ENCODE results near the gene TRAPPC10.
"Not testable (repeated sequence)": the region's sequence is repeated elsewhere in the genome, so short reads cannot be mapped to it uniquely, and the experiment has no call there.

Gene TRAPPC10

DNA sequence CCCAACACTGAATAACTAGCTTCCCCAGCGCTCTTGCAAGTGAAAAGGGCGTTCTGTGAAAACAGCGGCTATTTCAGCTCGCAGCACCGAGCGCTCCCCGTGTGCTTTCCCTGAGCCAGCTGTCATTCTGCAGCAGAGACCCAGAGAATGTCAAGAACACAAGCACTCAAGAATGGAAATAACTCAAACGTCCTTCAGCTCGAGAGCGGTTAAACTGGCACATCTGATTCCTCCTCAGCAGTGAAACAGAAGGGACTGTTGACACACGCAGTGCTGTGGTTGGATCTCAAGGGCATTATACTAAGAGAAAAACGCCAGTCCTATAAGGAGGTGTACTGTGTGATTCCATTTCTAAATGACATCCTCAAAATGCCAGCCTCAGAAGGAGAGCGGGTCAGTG lies 86.9 kb downstream of the TRAPPC10 start:
- DNase-seq: not testable (repeated sequence)

GRCh38 chr21:44107026-44107501 lies 95.0 kb downstream of the TRAPPC10 start, which contains the start of gene PWP2:
Gene PWP2 (plus strand): TSS chr21:44107399. CDS start chr21:44107417, 18 bp downstream.
- not testable (repeated sequence) for DNase-seq

DNA sequence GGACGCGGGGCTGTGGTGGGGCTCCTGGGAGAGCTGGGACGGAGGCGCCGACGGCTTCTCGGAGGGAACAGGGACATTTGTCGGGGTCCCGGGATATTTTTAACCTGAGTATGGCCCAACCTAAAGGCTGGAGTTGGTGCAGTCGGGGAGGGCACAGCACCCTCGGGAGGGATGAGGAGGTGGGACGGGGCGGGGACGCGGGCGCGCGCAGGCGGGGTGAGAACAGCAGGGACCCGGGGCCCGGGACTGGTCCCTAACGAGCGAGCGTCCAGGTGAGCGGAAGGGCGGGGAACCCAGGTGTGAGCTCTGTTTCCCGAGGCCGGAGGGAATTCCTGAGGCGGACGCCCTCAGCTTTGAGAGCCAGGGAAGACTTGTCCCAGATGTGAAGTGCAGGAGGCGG lies 95.5 kb downstream of the TRAPPC10 start:
- DNase-seq: not testable (repeated sequence)

GRCh38 chr21:44113702-44114371 lies 101.7 kb downstream of the TRAPPC10 start:
- DNase-seq: not testable (repeated sequence)

- DNase-seq: not testable (repeated sequence)
Observed at GRCh38 chr21:44122131-44122530, 110.0 kb downstream of the TRAPPC10 start.

GRCh38 chr21:44127827-44128226 lies 115.7 kb downstream of the TRAPPC10 start:
- not testable (repeated sequence) for DNase-seq

- not testable (repeated sequence) for DNase-seq
Observed at GRCh38 chr21:44133715-44134057, 121.6 kb downstream of the TRAPPC10 start.

GRCh38 chr21:44134732-44135131 lies 122.6 kb downstream of the TRAPPC10 start:
- DNase-seq: not testable (repeated sequence)

GRCh38 chr21:44138039-44138438 lies 125.9 kb downstream of the TRAPPC10 start:
- DNase-seq: not testable (repeated sequence)

DNA sequence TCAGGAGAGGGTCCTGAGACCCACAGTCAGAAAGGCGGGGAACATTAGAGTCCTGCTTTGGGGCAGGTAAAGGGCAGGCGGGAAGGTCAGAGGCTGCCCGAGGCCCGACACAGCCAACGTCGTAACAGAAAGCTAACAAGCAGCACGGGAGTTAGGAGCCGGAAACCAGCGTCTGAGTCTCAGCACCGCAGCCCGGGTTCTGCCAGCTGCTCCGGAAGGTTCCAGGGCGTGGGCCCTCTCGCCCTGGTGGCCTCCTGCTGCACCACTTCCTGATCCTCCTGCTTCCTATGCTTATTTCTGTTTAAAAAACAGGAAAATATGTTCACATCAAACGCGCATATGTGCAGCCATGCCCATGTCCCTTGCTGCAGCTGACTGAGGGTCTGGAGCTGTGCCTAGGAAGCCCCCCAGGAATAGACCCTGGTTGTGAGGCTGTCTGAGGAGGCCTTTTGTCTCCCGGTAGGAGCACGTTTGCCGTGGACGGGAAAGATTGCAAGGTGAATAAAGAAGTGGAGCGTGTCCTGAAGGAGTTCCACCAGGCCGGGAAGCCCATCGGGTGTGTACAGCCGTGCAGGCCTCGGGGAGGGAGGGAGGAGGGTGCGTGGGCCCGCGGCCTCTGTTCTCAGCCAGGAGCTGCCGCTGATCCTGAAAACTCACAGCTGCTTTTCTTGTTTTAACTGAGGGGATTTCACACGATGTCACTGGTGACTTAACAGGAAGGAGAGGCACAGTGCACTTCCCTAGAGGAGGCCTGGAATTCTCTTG lies 127.9 kb downstream of the TRAPPC10 start:
- not testable (repeated sequence) for DNase-seq

DNA sequence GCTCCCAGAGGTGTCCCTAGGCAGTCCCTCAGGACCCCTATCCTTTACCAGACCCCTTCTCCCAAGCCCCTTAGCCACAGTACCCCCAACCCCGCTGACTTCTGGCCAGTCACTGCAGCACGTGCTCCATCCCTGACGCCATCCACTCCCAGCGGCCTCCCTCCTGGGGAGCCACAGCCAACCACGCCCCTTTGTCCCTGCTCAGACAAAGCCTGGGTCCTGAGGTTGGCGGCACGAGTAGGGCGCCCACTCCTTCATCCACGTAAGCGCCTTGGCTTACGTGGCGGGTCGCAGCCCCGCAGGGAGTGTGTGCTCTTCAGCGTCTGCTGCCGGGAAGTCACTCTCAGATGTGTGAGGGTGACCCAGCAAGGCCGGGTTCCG lies 128.4 kb downstream of the TRAPPC10 start:
- not testable (repeated sequence) for DNase-seq

DNA sequence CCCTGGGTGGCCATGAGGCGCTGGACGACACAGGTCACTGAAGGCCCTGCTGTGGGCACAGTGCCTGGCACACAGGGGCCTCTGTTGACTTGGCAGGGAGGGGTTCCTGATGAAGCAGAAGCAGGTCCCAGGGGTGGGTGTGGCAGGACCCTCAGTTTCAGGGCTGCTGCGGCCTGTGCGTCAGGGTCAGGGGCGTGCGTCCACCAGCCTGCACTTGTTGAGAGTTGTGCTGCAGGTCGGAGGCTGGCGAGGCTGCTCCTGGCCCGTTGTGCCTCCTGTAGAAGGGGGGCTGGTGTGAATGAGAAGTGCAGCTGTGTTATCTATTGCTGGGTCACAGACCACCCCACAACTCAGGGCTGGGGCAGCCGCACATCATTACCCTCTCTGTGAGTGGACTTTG lies 130.4 kb downstream of the TRAPPC10 start:
- DNase-seq: not testable (repeated sequence)

DNA sequence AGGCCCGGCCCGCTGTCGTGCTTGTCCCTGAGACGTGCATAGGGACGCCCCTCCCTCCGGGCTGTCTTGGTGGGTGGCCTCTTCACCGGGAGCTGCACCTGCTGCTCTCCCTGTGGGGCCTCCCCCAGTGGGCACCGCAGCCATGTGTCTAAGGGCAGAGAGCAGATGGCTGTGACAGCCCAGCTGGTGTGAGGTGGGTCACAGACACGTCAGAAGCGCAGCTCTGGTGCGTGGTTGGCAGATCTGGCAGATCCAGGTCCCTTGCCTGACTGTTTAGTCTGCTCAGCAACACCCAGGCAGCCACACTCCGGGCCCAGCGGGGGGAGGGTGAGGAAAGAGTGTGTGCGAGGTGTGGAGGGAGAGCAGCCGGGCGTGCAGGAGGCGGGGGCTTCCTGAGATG lies 131.3 kb downstream of the TRAPPC10 start:
- DNase-seq: not testable (repeated sequence)

DNA sequence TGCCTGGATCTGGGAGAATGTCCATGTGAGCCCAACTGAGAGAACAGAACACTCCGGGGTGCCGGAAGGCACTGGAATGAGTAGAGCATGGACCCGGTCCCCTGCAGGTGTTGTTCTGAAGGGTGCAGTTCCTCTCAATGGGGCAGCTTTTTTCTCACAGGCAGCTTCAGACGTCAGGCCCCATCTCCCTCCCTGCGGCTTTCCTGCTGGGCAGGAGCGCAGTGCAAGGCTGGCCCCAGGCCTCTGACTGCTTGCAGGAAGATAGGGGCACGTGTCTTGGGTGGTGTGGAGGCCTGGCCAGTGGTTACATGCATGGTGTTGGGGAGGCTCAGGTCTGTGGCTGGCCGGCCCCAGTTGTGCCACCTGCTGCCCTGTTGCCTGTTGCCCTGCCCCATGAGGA lies 131.9 kb downstream of the TRAPPC10 start:
- not testable (repeated sequence) for DNase-seq

DNA sequence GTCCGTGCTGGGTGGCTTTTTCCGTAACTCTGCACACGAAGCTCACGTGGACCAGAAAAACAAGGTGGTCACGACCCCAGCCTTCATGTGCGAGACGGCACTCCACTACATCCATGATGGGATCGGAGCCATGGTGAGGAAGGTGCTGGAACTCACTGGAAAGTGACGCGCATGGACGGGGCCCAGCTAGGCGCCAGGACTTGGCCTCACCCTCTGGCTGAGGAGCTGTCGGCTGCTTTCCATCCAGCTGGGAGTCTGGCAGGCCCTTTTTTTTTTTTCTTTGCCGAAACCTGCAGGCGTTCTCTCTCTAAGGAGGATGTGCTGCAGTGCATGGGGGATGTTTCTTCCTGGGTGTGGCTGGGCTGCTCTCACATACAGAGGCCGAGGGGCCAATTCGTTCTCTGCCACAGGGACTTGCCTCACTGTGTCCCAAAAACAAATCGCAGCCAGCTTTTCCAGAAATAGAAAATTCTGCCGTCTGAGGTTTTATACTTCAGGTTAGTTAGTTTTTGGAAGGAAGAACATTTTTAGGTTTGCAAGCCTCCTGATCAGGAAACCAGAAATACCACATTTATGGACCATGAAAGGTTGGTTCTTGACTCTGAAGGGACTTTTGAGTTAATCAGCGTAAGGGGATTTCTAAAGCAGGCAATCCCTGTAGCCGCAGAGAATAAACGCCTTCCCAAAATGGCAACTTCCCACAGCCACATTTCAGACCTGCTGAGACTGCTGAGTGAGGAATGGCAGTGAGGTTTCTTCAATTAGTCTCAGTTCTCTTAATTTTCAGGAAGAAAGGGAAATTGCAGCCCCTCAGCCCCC lies 132.9 kb downstream of the TRAPPC10 start:
- DNase-seq: not testable (repeated sequence)

DNA sequence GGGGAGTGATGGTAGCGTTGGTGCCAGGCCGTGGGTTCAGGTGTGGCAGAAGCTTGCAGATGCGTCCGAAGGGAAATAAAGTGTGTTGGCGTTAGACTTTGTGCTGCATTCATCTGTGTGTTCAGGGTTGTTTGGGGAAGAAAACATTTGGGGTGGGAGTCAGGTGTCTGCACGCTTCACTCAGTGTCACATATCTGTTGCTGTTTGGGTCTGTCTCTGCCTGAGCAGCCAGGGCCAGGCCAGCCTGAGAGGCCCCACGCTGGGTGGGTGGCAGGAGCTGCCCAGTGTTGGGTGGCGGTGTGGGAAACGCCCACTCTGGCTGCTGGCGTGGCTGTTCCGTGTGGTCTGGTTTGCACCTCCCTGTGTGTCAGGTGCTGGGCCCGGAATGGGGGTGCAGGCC lies 133.5 kb downstream of the TRAPPC10 start:
- DNase-seq: not testable (repeated sequence)

- DNase-seq: not testable (repeated sequence)
Observed at GRCh38 chr21:44147108-44147507, 135.0 kb downstream of the TRAPPC10 start.

DNA sequence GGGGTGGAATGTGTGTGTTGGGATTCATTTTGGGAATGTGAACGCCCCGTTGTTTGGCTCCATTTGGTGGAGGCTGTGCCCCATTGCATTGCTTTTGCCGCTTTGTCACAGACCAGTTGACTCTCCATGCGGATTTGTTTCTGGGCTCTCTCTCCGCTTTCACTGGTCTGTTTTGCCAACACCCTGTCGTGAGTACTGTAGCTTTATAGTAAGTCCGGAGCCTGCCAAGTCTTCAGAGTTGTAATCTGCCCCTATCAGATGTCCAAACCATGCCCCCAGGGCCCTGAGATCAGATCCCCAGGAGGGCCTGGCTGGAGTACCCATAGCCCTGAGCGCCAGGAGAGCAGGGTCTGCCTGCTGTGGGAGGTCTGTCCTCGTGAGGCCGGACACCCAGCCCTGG lies 138.1 kb downstream of the TRAPPC10 start:
- not testable (repeated sequence) for DNase-seq

DNA sequence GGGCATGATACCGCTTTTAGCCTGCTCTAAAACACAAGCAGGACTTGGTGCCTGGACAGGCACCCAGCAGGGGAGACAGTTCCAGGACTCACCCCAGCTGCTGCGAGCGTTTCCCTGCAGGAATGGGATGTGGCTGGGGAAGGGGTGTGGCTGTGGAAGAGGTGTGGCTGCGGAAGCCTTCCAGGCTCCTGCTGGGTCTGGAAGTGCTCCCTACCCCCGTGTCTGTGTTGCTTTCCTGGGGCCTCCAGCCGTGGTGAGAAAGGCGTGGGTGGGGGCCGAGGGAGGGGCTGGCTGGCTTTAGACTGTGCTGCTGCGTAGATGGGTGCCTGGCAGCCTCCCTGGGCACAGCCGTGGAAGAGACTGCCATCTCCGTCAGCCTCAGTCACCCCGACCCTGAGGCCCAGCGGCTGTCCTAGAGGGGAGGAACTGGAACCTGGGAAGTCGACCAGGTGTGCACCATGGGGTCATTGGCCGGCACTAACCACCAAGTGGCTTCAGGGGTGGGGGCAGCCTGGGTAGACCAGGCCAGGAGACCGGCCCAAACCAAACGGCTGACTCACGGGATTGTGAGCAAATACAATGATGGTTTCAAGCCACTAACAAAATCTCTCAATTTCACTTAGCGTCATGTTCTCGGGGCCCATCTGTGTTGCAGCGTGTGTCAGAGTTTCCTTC lies 141.2 kb downstream of the TRAPPC10 start:
- peak; percentile 13 for DNase-seq

- not testable (repeated sequence) for DNase-seq
Observed at GRCh38 chr21:44153889-44154228, 141.8 kb downstream of the TRAPPC10 start.

GRCh38 chr21:44154816-44155230 lies 142.7 kb downstream of the TRAPPC10 start:
- not testable (repeated sequence) for DNase-seq

- DNase-seq: not testable (repeated sequence)
Observed at GRCh38 chr21:44155231-44155993, 143.3 kb downstream of the TRAPPC10 start.

All from EL (cell line).